Heart left ventricle (tissue), 16 donors: Measurements from ENCODE around the gene TFEB. TPM values are rescaled to one million over a fixed set of nuclear protein-coding genes. Genes with fewer than 3 reads are reported as not detected.

Experiments
- ATAC-seq, 4 donors: fragments of 200-7000 bp; cut with Tn5 transposase; one replicate each; pipeline ENCODE4 v1.9.1; 2020 to 2022; ENCODE audit warnings: moderate library complexity in 4 of 4, mild to moderate bottlenecking in 3 of 4, moderate number of reproducible peaks in 1 of 4
- DNase-seq, 5 donors: peaks; one replicate each; pipeline ENCODE4 v3.0.0-alpha.2; 2020
- H3K27ac ChIP-seq, 12 donors: fragments of 200-600 bp; sonication (generic) in 4 of 12; one replicate each; pipeline versions ENCODE4 v1.5.0 to v1.8.0; 2016 to 2022; ENCODE audit warnings: mild to moderate bottlenecking in 2 of 12
- H3K27me3 ChIP-seq, 9 donors: fragments of 200-600 bp; sonication (generic) in 2 of 9; one replicate each; pipeline versions ENCODE4 v1.5.1 to v1.8.0; 2016 to 2022; ENCODE audit warnings: mild to moderate bottlenecking in 3 of 9
- H3K36me3 ChIP-seq, 9 donors: fragments of 200-600 bp; sonication (generic) in 2 of 9; one replicate each; pipeline versions ENCODE4 v1.5.0 to v1.8.0; 2018 to 2022; ENCODE audit warnings: mild to moderate bottlenecking in 2 of 9
- H3K4me1 ChIP-seq, 12 donors: fragments of 200-600 bp; sonication (generic) in 4 of 12; one replicate each; pipeline versions ENCODE4 v1.5.0 to v1.8.0; 2016 to 2022; ENCODE audit warnings: mild to moderate bottlenecking in 3 of 12
- H3K4me3 ChIP-seq, 12 donors: fragments of 200-600 bp; sonication (generic) in 4 of 12; one replicate each; pipeline versions ENCODE4 v1.5.0 to v1.8.0; 2017 to 2022; ENCODE audit warnings: mild to moderate bottlenecking in 9 of 12, moderate library complexity in 4 of 12
- H3K9me3 ChIP-seq, 12 donors: fragments of 200-600 bp; sonication (generic) in 4 of 12; one replicate each; pipeline versions ENCODE4 v1.5.0 to v1.8.0; 2016 to 2022; ENCODE audit warnings: mild to moderate bottlenecking in 1 of 12
- POLR2A ChIP-seq, 2 donors: fragments of 450-650 bp; IDR thresholded peaks; one replicate each; pipeline ENCODE4 v1.6.1; 2017; ENCODE audit warnings: antibody characterized with exemption in 2 of 2, mild to moderate bottlenecking in 2 of 2, moderate library complexity in 2 of 2
- WGBS, 4 donors: extraction: QIAGEN DNeasy Blood & Tissue Kit in 2 of 4; methylation state at CpG; one replicate each; pipeline versions ENCODE4 v1.1.5 to v1.1.7; 2013 to 2018; 5-methylcytosine and 5-hydroxymethylcytosine counted together
- intact Hi-C, 10 donors: fragments of 100-400 bp; cut with DNase I; formaldehyde crosslinking; loops; one replicate each; pipeline versions ENCODE4 v1.11.1 to v1.14.2; 2022
- polyA plus RNA-seq, 2 donors: library from polyadenylated mRNA; stranded (reverse); fragments of 200-250 nt; gene quantifications; one replicate each; pipeline ENCODE4 v1.2.3, GENCODE V29; 2013
- total RNA-seq, 9 donors: library from RNA; depleted of rRNA in 2 of 9; stranded (reverse); fragments of >200 nt in 2 of 9; fragmentation: NEBNext Ultra II Directional in 3 of 9; extraction: Animal tissue kit (Norgen Biotek cat#: 25700) in 3 of 9; gene quantifications; one replicate each; pipeline versions ENCODE4 v1.1.0 to v1.2.4, GENCODE V29; 2016 to 2023
- TF ChIP-seq, protein P1 (sequence below), 12 donors: fragments of 200-600 bp; sonication (generic) in 4 of 12; IDR thresholded peaks; one replicate each; pipeline versions ENCODE4 v1.5.0 to v1.8.0; 2018 to 2022; ENCODE audit warnings: antibody characterized with exemption in 12 of 12, mild to moderate bottlenecking in 5 of 12
- donor health status: ischemic (EF 13 %, LVEDD 7.1; RV severe dilation, severe dysfunction).
- donor health status: healthy with polysubstance abuse.
- donor health status: DM: no; HTN: yes; CAD: no.
- donor health status: DM: no; HTN: no; CAD: no.
- donor health status: ischemic (EF 25% LVEDD 6.9; RV normal size, moderate dysfunction).
- donor health status: ischemic (EF 25% LVEDD 5.7; RV mildly dilated, moderate dysfunction).
- donor health status: healthy.
- donor health status: DM: yes; HTN: yes; CAD: no.
- donor health status: ischemic (EF 35%, LVEDD 5.7; RV mildly dilated, moderate dysfunction).
- donor health status: nonischemic (EF 11% LVEDD 7.7; RV severe dilation, severe dysfunction).
- donor health status: DM: yes; HTN: yes; CAD: no.
- donor health status: PGD.
- donor health status: ischemic (EF 29% LVEDD 5.4; RV normal size, mild dysfunction).
- donor health status: nonischemic (EF 23%, LVEDD 6.1; RV moderate dilation, normal function).

TFEB gene
- total and polyA plus RNA-seq, 11 donors, result 26.2 to 47.2 (median 40.4) TPM

GRCh38 chr6:41680182-41680965, 55.0 kb downstream of the TFEB start:
- H3K36me3 ChIP-seq, result peaks cover 1 to 15% (median 13%) of the 10 kb centered on the region in 9 donors
- no peaks in the 10 kb centered on the region for H3K27me3 ChIP-seq
- ATAC-seq (no peak), DNase-seq (no peak)
- 75 to 82% (median 81%) methylated on average over 11 of the region's 11 CpGs for WGBS, 4 donors
- no peak for TF ChIP-seq POLR2A (IDR thresholded peaks at IDR 0.05)
- TF ChIP-seq, protein P1, sequence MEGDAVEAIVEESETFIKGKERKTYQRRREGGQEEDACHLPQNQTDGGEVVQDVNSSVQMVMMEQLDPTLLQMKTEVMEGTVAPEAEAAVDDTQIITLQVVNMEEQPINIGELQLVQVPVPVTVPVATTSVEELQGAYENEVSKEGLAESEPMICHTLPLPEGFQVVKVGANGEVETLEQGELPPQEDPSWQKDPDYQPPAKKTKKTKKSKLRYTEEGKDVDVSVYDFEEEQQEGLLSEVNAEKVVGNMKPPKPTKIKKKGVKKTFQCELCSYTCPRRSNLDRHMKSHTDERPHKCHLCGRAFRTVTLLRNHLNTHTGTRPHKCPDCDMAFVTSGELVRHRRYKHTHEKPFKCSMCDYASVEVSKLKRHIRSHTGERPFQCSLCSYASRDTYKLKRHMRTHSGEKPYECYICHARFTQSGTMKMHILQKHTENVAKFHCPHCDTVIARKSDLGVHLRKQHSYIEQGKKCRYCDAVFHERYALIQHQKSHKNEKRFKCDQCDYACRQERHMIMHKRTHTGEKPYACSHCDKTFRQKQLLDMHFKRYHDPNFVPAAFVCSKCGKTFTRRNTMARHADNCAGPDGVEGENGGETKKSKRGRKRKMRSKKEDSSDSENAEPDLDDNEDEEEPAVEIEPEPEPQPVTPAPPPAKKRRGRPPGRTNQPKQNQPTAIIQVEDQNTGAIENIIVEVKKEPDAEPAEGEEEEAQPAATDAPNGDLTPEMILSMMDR (IDR thresholded peaks at IDR 0.05), result no peak
- H3K4me1 ChIP-seq, result peaks cover 0 to 23% (median 19%) of the 10 kb centered on the region in 12 donors
- intact Hi-C loops, result loop anchor here in 7 of 10 donors (2.0 to 10.0 kb wide), 4 partner anchors 216 to 312 kb away; no protein-coding TSS in a partner anchor
- H3K27ac ChIP-seq, result no peak overlapping the region
- no peak overlapping the region for H3K4me3 ChIP-seq
- no peaks in the 10 kb centered on the region for H3K9me3 ChIP-seq

DNA sequence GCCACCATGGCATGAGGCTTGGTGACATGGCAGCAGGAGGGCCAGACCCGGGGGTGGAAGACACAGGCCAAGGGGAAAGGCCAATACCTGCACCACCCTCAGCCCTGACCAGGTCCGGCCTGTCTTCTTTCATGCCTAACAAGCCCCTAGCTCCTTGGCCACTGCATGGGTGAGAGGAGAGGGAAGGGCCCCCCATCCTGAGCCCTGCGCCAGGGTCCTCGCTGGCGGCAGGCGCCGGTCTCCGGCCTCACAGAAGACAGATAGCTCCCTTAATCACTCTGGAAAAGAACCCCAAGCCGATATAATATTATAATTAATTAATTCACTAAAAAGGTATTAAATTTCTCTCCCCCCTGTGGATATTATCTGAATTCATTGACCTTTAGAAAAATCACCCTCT, 55.7 kb downstream of the TFEB start:
- DNase-seq, result no peak
- Histone ChIP-seq H3K27me3 (no peaks in the 10 kb centered on the region), H3K4me1 (peaks cover 0 to 23% (median 19%) of the 10 kb centered on the region in 12 donors), H3K36me3 (peaks cover 0 to 8% (median 6%) of the 10 kb centered on the region in 9 donors), H3K9me3 (no peaks in the 10 kb centered on the region), H3K4me3 (no peak overlapping the region), H3K27ac (no peak overlapping the region)
- intact Hi-C loops, result loop anchor here in 8 of 10 donors (2.0 to 10.0 kb wide), 4 partner anchors 215 to 311 kb away; no protein-coding TSS in a partner anchor
- ATAC-seq, result no peak
- 96 to 98% (median 96%) methylated on average over 9 of the region's 9 CpGs for WGBS, 4 donors
- no peak for TF ChIP-seq POLR2A (IDR thresholded peaks at IDR 0.05)
- TF ChIP-seq, protein P1 (IDR thresholded peaks at IDR 0.05), result no peak

DNA sequence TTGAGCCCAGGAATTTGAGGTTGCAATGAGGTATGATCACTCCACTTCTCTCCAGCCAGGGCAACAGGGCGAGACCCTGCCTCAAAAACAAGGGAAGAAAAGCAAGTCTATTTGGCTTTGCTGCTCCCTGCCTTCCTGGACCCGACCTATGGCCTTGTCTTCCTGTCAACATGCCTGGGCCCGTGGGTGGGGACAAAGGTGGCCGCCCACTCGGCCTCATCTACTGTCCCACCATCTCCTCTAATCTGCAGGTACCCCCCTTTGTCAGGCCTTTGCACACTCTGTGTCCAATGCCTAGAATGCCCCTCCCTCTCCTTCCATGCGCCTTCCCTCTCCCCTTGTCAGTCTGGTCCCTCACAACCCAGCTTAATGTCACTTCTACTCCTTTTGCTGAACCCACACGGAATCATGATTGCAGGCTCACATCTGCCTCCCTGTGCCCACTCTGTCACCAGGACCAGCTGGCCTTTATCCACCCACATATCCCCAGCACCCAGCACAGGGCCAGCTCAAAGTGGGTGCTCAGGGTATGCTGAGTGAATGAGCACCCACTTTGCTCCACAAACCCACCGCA, 56.8 kb downstream of the TFEB start:
- intact Hi-C loops, result loop anchor here in 1 of 10 donors (5.0 kb wide), 1 partner anchor 216 kb away; no protein-coding TSS in a partner anchor

More for the DNA sequence above, 56.8 kb downstream of the TFEB start:
- H3K27ac ChIP-seq, result no peak overlapping the region
- 71 to 84% (median 75%) methylated on average over 8 of the region's 8 CpGs for WGBS, 4 donors
- TF ChIP-seq POLR2A (IDR thresholded peaks at IDR 0.05), result no peak
- TF ChIP-seq, protein P1 (IDR thresholded peaks at IDR 0.05), result no peak
- no peak for ATAC-seq
- H3K27me3 ChIP-seq, result no peaks in the 10 kb centered on the region
- no peaks in the 10 kb centered on the region for H3K36me3 ChIP-seq
- no peak overlapping the region for H3K4me3 ChIP-seq
- no peaks in the 10 kb centered on the region for H3K9me3 ChIP-seq
- no peak for DNase-seq
- peaks cover 0 to 18% (median 15%) of the 10 kb centered on the region in 12 donors for H3K4me1 ChIP-seq
